ENCODE data around the gene UBA1.

- TF ChIP-seq, protein P1, sequence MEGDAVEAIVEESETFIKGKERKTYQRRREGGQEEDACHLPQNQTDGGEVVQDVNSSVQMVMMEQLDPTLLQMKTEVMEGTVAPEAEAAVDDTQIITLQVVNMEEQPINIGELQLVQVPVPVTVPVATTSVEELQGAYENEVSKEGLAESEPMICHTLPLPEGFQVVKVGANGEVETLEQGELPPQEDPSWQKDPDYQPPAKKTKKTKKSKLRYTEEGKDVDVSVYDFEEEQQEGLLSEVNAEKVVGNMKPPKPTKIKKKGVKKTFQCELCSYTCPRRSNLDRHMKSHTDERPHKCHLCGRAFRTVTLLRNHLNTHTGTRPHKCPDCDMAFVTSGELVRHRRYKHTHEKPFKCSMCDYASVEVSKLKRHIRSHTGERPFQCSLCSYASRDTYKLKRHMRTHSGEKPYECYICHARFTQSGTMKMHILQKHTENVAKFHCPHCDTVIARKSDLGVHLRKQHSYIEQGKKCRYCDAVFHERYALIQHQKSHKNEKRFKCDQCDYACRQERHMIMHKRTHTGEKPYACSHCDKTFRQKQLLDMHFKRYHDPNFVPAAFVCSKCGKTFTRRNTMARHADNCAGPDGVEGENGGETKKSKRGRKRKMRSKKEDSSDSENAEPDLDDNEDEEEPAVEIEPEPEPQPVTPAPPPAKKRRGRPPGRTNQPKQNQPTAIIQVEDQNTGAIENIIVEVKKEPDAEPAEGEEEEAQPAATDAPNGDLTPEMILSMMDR (IDR thresholded peaks at IDR 0.05) = no peak
- TF ChIP-seq POLR2A (IDR thresholded peaks at IDR 0.05) = no peak
These were observed 20.4 kb upstream of the UBA1 start for GRCh38 chrX:47172971-47173792.

All from heart left ventricle (tissue), 13 donors.